Common myeloid progenitor, CD34-positive (primary cell): ENCODE data around the gene ABTB2.

Experiments
- CTCF ChIA-PET: fragments of 350-600 bp; sonication (Branson Sonifier 250); formaldehyde crosslinking; loops from one replicate; lab custom pipeline; 2021; ENCODE audit warnings: antibody characterized with exemption; lab: Charles Lee
- POLR2A ChIA-PET: fragments of 350-600 bp; sonication (Branson Sonifier 250); formaldehyde crosslinking; loops from one replicate; lab custom pipeline; 2021; ENCODE audit warnings: antibody characterized with exemption; lab: Charles Lee
- DNase-seq, 3 donors: peaks; one replicate each; pipeline versions ENCODE4 v3.0.0 to v3.0.0-alpha.2; 2013
- H3K27ac ChIP-seq, 2 experiments: 1 replicate in 1 of 2; 2 replicates in 1 of 2; pipeline ENCODE4 v1.7.0; 2013; ENCODE audit warnings: inconsistent platforms in 2 of 2, low read length in 2 of 2, mild to moderate bottlenecking in 2 of 2, low read depth in 1 of 2, moderate library complexity in 1 of 2; ENCODE audit not compliant: severe bottlenecking in 2 of 2, insufficient read depth in 1 of 2, poor library complexity in 1 of 2
- H3K27me3 ChIP-seq, 5 experiments: replicated peaks in 2 of 5; 1 replicate in 3 of 5; 2 replicates in 2 of 5; pipeline versions ENCODE4 v1.6.1 to v1.7.0; 2013; ENCODE audit warnings: low read length in 4 of 5, mild to moderate bottlenecking in 2 of 5, moderate library complexity in 2 of 5, inconsistent platforms in 1 of 5; ENCODE audit not compliant: insufficient read depth in 5 of 5, control insufficient read depth in 4 of 5
- H3K36me3 ChIP-seq, 4 experiments: 1 replicate in 2 of 4; 2 replicates in 2 of 4; pipeline versions ENCODE4 v1.6.1 to v1.7.0; 2013; ENCODE audit warnings: low read length in 3 of 4, control low read depth in 1 of 4, mild to moderate bottlenecking in 1 of 4; ENCODE audit not compliant: control insufficient read depth in 4 of 4, insufficient read depth in 4 of 4
- H3K4me1 ChIP-seq, 4 experiments: 1 replicate in 3 of 4; 2 replicates in 1 of 4; pipeline versions ENCODE4 v1.6.1 to v1.7.1; 2013; ENCODE audit warnings: low read length in 3 of 4, mild to moderate bottlenecking in 3 of 4, control low read depth in 1 of 4, inconsistent platforms in 1 of 4, moderate library complexity in 1 of 4; ENCODE audit not compliant: control insufficient read depth in 4 of 4, insufficient read depth in 4 of 4; ENCODE audit errors: control extremely low read depth in 1 of 4
- H3K4me3 ChIP-seq, 7 experiments: 1 replicate in 4 of 7; 2 replicates in 3 of 7; pipeline versions ENCODE4 v1.5.1 to v1.7.0; 2013; ENCODE audit warnings: mild to moderate bottlenecking in 7 of 7, low read length in 6 of 7, moderate library complexity in 6 of 7, inconsistent platforms in 2 of 7, low read depth in 2 of 7, control low read depth in 1 of 7; ENCODE audit not compliant: insufficient read depth in 4 of 7, control insufficient read depth in 1 of 7; ENCODE audit errors: extremely low read depth in 1 of 7
- H3K9me3 ChIP-seq, 5 experiments: 1 replicate in 4 of 5; 2 replicates in 1 of 5; pipeline versions ENCODE4 v1.6.1 to v1.7.1; 2013; ENCODE audit warnings: low read length in 4 of 5, mild to moderate bottlenecking in 2 of 5, inconsistent platforms in 1 of 5, low read depth in 1 of 5, moderate library complexity in 1 of 5; ENCODE audit not compliant: control insufficient read depth in 4 of 5, insufficient read depth in 2 of 5; ENCODE audit errors: control extremely low read depth in 1 of 5
- WGBS: methylation state at CpG from one replicate; pipeline ENCODE4 v1.1.5; 2013; ENCODE audit not compliant: insufficient coverage; 5-methylcytosine and 5-hydroxymethylcytosine counted together

Gene ABTB2

GRCh38 chr11:34292111-34292510, 65.7 kb downstream of the ABTB2 start:
- CTCF ChIA-PET: no interaction called here
- 100% methylated on average over 2 of the region's 3 CpGs for WGBS

GRCh38 chr11:34290926-34291325, 66.9 kb downstream of the ABTB2 start:
- DNase-seq: no peak
- 100% methylated on average over 1 of the region's 1 CpG for WGBS
- H3K4me3 ChIP-seq: no peak overlapping the region
- no peaks in the 10 kb centered on the region for H3K4me1 ChIP-seq
- ChIA-PET POLR2A (no interaction called here), CTCF (no interaction called here)
- H3K27me3 ChIP-seq: peaks cover 0 to 2% (median 0%) of the 10 kb centered on the region in 5 experiments
- no peaks in the 10 kb centered on the region for H3K36me3 ChIP-seq
- no peak overlapping the region for H3K27ac ChIP-seq
- no peaks in the 10 kb centered on the region for H3K9me3 ChIP-seq

More at GRCh38 chr11:34292111-34292510, 65.7 kb downstream of the ABTB2 start:
- no peak overlapping the region for H3K27ac ChIP-seq
- no peak overlapping the region for H3K4me3 ChIP-seq
- no peaks in the 10 kb centered on the region for H3K9me3 ChIP-seq
- no peaks in the 10 kb centered on the region for H3K4me1 ChIP-seq
- POLR2A ChIA-PET: interaction anchor here (0.7 kb wide), 1 partner anchor 70 kb away, joined by 3 read pairs; no protein-coding TSS in a partner anchor
- no peak for DNase-seq
- H3K27me3 ChIP-seq: peaks cover 0 to 2% (median 0%) of the 10 kb centered on the region in 5 experiments
- H3K36me3 ChIP-seq: no peaks in the 10 kb centered on the region

GRCh38 chr11:34288492-34288891, 69.3 kb downstream of the ABTB2 start:
- WGBS: 90% methylated on average over 7 of the region's 7 CpGs
- CTCF ChIA-PET: interaction anchor here (0.5 kb wide), 1 partner anchor 46 kb away, joined by 3 read pairs; no protein-coding TSS in a partner anchor
- Histone ChIP-seq H3K27me3 (peaks cover 0 to 2% (median 0%) of the 10 kb centered on the region in 5 experiments), H3K4me1 (no peaks in the 10 kb centered on the region), H3K27ac (no peak overlapping the region), H3K9me3 (no peaks in the 10 kb centered on the region), H3K36me3 (no peaks in the 10 kb centered on the region), H3K4me3 (no peak overlapping the region)
- DNase-seq: no peak
- POLR2A ChIA-PET: interaction anchor here (0.6 kb wide), 1 partner anchor 12 kb away, joined by 3 read pairs; no protein-coding TSS in a partner anchor

- ChIA-PET POLR2A (no interaction called here), CTCF (interaction anchor here (0.9 kb wide), 1 partner anchor 31 kb away, joined by 3 read pairs; no protein-coding TSS in a partner anchor)
- no peak for DNase-seq
- Histone ChIP-seq H3K27me3 (peaks cover 0 to 2% (median 0%) of the 10 kb centered on the region in 5 experiments), H3K9me3 (no peaks in the 10 kb centered on the region), H3K36me3 (no peaks in the 10 kb centered on the region), H3K4me1 (peaks cover 0 to 5% (median 0%) of the 10 kb centered on the region in 4 experiments), H3K27ac (no peak overlapping the region), H3K4me3 (no peak overlapping the region)
- WGBS: 99% methylated on average over 16 of the region's 17 CpGs
Measured at GRCh38 chr11:34284811-34285481, 72.9 kb downstream of the ABTB2 start.

GRCh38 chr11:34284156-34284555, 73.7 kb downstream of the ABTB2 start:
- POLR2A ChIA-PET: no interaction called here

GRCh38 chr11:34280945-34281872, 76.6 kb downstream of the ABTB2 start:
- H3K4me3 ChIP-seq: no peak overlapping the region
- CTCF ChIA-PET: interaction anchor here (0.8 to 2.3 kb wide), 4 partner anchors 15 to 189 kb away, joined by 3 to 6 read pairs (median 4); no protein-coding TSS in a partner anchor
- no peak overlapping the region for H3K27ac ChIP-seq
- no peak for DNase-seq
- no peaks in the 10 kb centered on the region for H3K27me3 ChIP-seq
- H3K36me3 ChIP-seq: no peaks in the 10 kb centered on the region
- H3K9me3 ChIP-seq: no peaks in the 10 kb centered on the region
- H3K4me1 ChIP-seq: peaks cover 0 to 5% (median 0%) of the 10 kb centered on the region in 4 experiments
- POLR2A ChIA-PET: no interaction called here
- WGBS: 97% methylated on average over 8 of the region's 8 CpGs

More at GRCh38 chr11:34284156-34284555, 73.7 kb downstream of the ABTB2 start:
- no peaks in the 10 kb centered on the region for H3K36me3 ChIP-seq
- no peak overlapping the region for H3K27ac ChIP-seq
- WGBS: 92% methylated on average over 2 of the region's 3 CpGs
- H3K9me3 ChIP-seq: no peaks in the 10 kb centered on the region
- peaks cover 0 to 2% (median 0%) of the 10 kb centered on the region in 5 experiments for H3K27me3 ChIP-seq
- peaks cover 0 to 5% (median 0%) of the 10 kb centered on the region in 4 experiments for H3K4me1 ChIP-seq
- no peak overlapping the region for H3K4me3 ChIP-seq
- no peak for DNase-seq
- CTCF ChIA-PET: interaction anchor here (0.7 to 1.5 kb wide), 3 partner anchors 10 to 32 kb away, joined by 3 to 4 read pairs (median 3); no protein-coding TSS in a partner anchor
